ENCODE results near the gene NANP.
A peak's percentile ranks its signal among the peaks of the same experiment; 100 is the strongest.
"Not testable (repeated sequence)": the region's sequence is repeated elsewhere in the genome, so short reads cannot be mapped to it uniquely, and the experiment has no call there.

The NANP gene

GRCh38 chr20:25629816-25630499 lies 6.1 kb upstream of the NANP start:
- H3K27me3 ChIP-seq (ENCODE audit: control insufficient read depth, insufficient read depth, low read length), result no peaks in the 10 kb centered on the region

GRCh38 chr20:25626779-25627178 lies 3.0 kb upstream of the NANP start:
- Histone ChIP-seq H3K4me3 (ENCODE audit: low read length) (no peak overlapping the region), H3K4me1 (ENCODE audit: control insufficient read depth, insufficient read depth, low read length) (peaks cover 5% of the 10 kb centered on the region), H3K9ac (ENCODE audit: low read length) (no peak overlapping the region), H3K36me3 (ENCODE audit: control insufficient read depth, insufficient read depth, low read length) (no peaks in the 10 kb centered on the region), H3K27me3 (ENCODE audit: control insufficient read depth, insufficient read depth, low read length) (no peaks in the 10 kb centered on the region), H3K9me3 (ENCODE audit: control insufficient read depth, low read length) (no peaks in the 10 kb centered on the region)

More at GRCh38 chr20:25629816-25630499, 6.1 kb upstream of the NANP start:
- H3K36me3 ChIP-seq (ENCODE audit: control insufficient read depth, insufficient read depth, low read length), result no peaks in the 10 kb centered on the region
- no peaks in the 10 kb centered on the region for H3K4me1 ChIP-seq (ENCODE audit: control insufficient read depth, insufficient read depth, low read length)
- H3K4me3 ChIP-seq (ENCODE audit: low read length), result no peak overlapping the region
- H3K9me3 ChIP-seq (ENCODE audit: control insufficient read depth, low read length), result no peaks in the 10 kb centered on the region
- H3K9ac ChIP-seq (ENCODE audit: low read length), result no peak overlapping the region

- H3K36me3 ChIP-seq (ENCODE audit: control insufficient read depth, insufficient read depth, low read length), result no peaks in the 10 kb centered on the region
- peaks cover 8% of the 10 kb centered on the region for H3K4me1 ChIP-seq (ENCODE audit: control insufficient read depth, insufficient read depth, low read length)
- peak overlapping the region; percentile 94 for H3K9ac ChIP-seq (ENCODE audit: low read length)
- H3K9me3 ChIP-seq (ENCODE audit: control insufficient read depth, low read length), result no peaks in the 10 kb centered on the region
- peak overlapping the region; percentile 88 for H3K4me3 ChIP-seq (ENCODE audit: low read length)
- H3K27me3 ChIP-seq (ENCODE audit: control insufficient read depth, insufficient read depth, low read length), result no peaks in the 10 kb centered on the region
These were observed 706 bp upstream of the NANP start for GRCh38 chr20:25624500-25624939.

GRCh38 chr20:25623225-25623735 lies 534 bp downstream of the NANP start:
- Histone ChIP-seq H3K9ac (ENCODE audit: low read length) (peak overlapping the region; percentile 94), H3K9me3 (ENCODE audit: control insufficient read depth, low read length) (no peaks in the 10 kb centered on the region), H3K27me3 (ENCODE audit: control insufficient read depth, insufficient read depth, low read length) (no peaks in the 10 kb centered on the region), H3K4me1 (ENCODE audit: control insufficient read depth, insufficient read depth, low read length) (peaks cover 9% of the 10 kb centered on the region), H3K4me3 (ENCODE audit: low read length) (peak overlapping the region; percentile 88), H3K36me3 (ENCODE audit: control insufficient read depth, insufficient read depth, low read length) (no peaks in the 10 kb centered on the region)

DNA sequence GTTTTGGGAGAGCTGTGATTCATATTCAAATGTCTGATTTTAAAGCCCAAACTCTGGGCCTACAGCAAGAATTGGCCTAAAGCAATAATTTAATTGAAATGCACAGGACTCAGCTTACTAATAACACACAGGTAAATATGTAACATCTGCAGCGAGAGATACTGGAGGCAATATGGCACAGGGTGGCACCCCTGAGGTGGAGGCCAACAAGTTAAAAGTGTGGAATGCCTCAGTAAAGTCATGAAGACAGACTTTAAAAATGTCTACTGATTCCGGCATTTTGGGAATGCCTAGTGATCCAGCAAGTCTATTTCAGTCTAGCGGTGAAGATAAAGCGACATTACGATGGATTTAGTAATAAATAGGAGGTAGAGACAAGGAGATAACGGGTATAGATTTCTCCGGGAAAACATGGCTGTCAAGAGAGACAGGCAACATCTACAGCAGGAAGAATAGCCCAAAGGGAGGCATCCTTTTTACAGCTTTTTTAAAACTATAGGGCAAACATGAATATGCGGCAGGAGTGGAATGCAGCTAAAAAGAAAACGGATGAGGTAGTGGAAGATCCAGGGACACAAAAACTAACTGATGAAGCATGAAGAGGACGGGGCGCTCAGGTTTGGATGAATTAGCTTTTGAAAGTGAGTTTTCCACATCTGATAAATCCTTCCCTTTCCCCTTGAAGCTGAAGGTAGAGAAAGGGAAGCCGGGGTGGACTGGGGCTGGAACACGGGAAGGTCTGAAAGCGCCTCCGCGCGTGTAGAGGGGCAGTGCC lies 1.2 kb downstream of the NANP start:
- H3K27me3 ChIP-seq (ENCODE audit: control insufficient read depth, insufficient read depth, low read length), result no peaks in the 10 kb centered on the region
- H3K4me1 ChIP-seq (ENCODE audit: control insufficient read depth, insufficient read depth, low read length), result peaks cover 9% of the 10 kb centered on the region
- H3K4me3 ChIP-seq (ENCODE audit: low read length), result peak overlapping the region; percentile 88
- no peaks in the 10 kb centered on the region for H3K9me3 ChIP-seq (ENCODE audit: control insufficient read depth, low read length)
- no peaks in the 10 kb centered on the region for H3K36me3 ChIP-seq (ENCODE audit: control insufficient read depth, insufficient read depth, low read length)
- H3K9ac ChIP-seq (ENCODE audit: low read length), result peak overlapping the region; percentile 94

- H3K4me1 ChIP-seq (ENCODE audit: control insufficient read depth, insufficient read depth, low read length), result peaks cover 9% of the 10 kb centered on the region
- no peaks in the 10 kb centered on the region for H3K36me3 ChIP-seq (ENCODE audit: control insufficient read depth, insufficient read depth, low read length)
- H3K9me3 ChIP-seq (ENCODE audit: control insufficient read depth, low read length), result no peaks in the 10 kb centered on the region
- H3K27me3 ChIP-seq (ENCODE audit: control insufficient read depth, insufficient read depth, low read length), result no peaks in the 10 kb centered on the region
- no peak overlapping the region for H3K4me3 ChIP-seq (ENCODE audit: low read length)
- no peak overlapping the region for H3K9ac ChIP-seq (ENCODE audit: low read length)
These were observed 1.8 kb downstream of the NANP start for GRCh38 chr20:25622049-25622448.

DNA sequence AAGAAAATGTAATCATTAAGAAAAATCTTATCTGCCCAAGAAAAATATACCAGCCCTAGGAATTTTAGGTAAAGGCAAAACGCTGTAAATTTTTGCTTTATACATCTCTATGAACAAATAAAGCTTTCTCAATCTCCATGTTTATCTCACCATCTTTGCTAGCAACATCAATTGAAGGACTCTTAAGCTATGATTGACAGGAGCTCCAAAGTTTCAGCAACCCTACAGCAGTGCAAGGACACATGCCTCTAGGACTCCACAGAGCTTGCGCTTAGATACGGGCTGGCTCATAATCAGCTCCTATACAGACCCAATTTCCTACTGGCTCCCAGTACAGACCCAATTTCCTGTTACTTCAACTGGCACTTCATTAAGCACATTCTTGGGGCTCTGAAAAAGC lies 4.3 kb downstream of the NANP start:
- H3K9me3 ChIP-seq (ENCODE audit: control insufficient read depth, low read length), result no peaks in the 10 kb centered on the region
- H3K36me3 ChIP-seq (ENCODE audit: control insufficient read depth, insufficient read depth, low read length), result no peaks in the 10 kb centered on the region
- no peak overlapping the region for H3K4me3 ChIP-seq (ENCODE audit: low read length)
- H3K9ac ChIP-seq (ENCODE audit: low read length), result no peak overlapping the region
- H3K27me3 ChIP-seq (ENCODE audit: control insufficient read depth, insufficient read depth, low read length), result no peaks in the 10 kb centered on the region
- peaks cover 7% of the 10 kb centered on the region for H3K4me1 ChIP-seq (ENCODE audit: control insufficient read depth, insufficient read depth, low read length)

DNA sequence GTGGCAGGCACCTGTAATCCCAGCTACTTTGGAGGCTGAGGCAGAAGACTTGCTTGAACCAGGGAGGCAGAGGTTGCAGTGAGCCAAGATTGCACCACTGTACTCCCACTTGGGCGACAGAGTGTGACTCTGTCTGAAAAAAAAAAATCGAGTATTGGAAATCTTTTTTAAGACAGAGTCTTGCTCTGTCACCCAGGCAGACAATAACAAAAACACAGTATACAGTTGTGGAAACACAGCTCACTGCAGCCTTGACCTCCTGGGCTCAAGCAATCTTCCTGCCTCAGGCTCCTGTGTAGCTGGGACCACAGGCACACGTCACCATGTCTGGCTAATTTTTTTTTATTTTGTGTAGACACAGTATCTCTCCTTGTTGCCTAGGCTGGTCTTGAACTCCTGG lies 15.0 kb downstream of the NANP start:
- no peak overlapping the region for H3K9ac ChIP-seq (ENCODE audit: low read length)
- no peaks in the 10 kb centered on the region for H3K9me3 ChIP-seq (ENCODE audit: control insufficient read depth, low read length)
- no peaks in the 10 kb centered on the region for H3K4me1 ChIP-seq (ENCODE audit: control insufficient read depth, insufficient read depth, low read length)
- H3K4me3 ChIP-seq (ENCODE audit: low read length), result no peak overlapping the region
- H3K27me3 ChIP-seq (ENCODE audit: control insufficient read depth, insufficient read depth, low read length), result no peaks in the 10 kb centered on the region
- no peaks in the 10 kb centered on the region for H3K36me3 ChIP-seq (ENCODE audit: control insufficient read depth, insufficient read depth, low read length)

GRCh38 chr20:25606094-25606695 lies 17.6 kb downstream of the NANP start:
- Histone ChIP-seq H3K27me3 (ENCODE audit: control insufficient read depth, insufficient read depth, low read length) (no peaks in the 10 kb centered on the region), H3K4me1 (ENCODE audit: control insufficient read depth, insufficient read depth, low read length) (no peaks in the 10 kb centered on the region), H3K9me3 (ENCODE audit: control insufficient read depth, low read length) (no peaks in the 10 kb centered on the region), H3K36me3 (ENCODE audit: control insufficient read depth, insufficient read depth, low read length) (no peaks in the 10 kb centered on the region), H3K9ac (ENCODE audit: low read length) (no peak overlapping the region), H3K4me3 (ENCODE audit: low read length) (no peak overlapping the region)

GRCh38 chr20:25605148-25605547 lies 18.7 kb downstream of the NANP start:
- Histone ChIP-seq H3K27me3 (ENCODE audit: control insufficient read depth, insufficient read depth, low read length) (no peaks in the 10 kb centered on the region), H3K9me3 (ENCODE audit: control insufficient read depth, low read length) (no peaks in the 10 kb centered on the region), H3K36me3 (ENCODE audit: control insufficient read depth, insufficient read depth, low read length) (no peaks in the 10 kb centered on the region), H3K9ac (ENCODE audit: low read length) (no peak overlapping the region), H3K4me1 (ENCODE audit: control insufficient read depth, insufficient read depth, low read length) (no peaks in the 10 kb centered on the region), H3K4me3 (ENCODE audit: low read length) (no peak overlapping the region)

- no peak overlapping the region for H3K4me3 ChIP-seq (ENCODE audit: low read length)
These were observed 19.2 kb downstream of the NANP start for GRCh38 chr20:25604611-25605010.

DNA sequence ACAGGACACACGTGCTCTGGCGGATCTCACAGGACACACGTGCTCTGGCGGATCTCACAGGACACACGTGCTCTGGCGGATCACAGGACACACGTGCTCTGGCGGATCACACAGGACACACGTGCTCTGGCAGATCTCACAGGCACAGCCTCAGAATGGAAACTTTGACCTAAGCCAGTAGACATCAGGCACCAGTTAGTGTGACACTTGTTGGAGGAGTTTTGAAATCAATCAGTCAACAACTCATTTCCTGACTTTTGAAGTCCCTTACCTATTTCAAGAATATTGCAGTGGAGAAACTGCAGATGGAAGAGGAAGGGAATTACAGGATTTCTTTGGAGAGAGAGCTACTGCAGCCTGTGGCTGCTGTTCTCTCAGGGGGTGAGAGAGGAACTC lies 20.9 kb downstream of the NANP start:
- not testable (repeated sequence) for H3K9ac ChIP-seq (ENCODE audit: low read length); H3K9me3 ChIP-seq (ENCODE audit: control insufficient read depth, low read length); H3K27me3 ChIP-seq (ENCODE audit: control insufficient read depth, insufficient read depth, low read length); H3K4me3 ChIP-seq (ENCODE audit: low read length); H3K4me1 ChIP-seq (ENCODE audit: control insufficient read depth, insufficient read depth, low read length); H3K36me3 ChIP-seq (ENCODE audit: control insufficient read depth, insufficient read depth, low read length)

More at GRCh38 chr20:25604611-25605010, 19.2 kb downstream of the NANP start:
- Histone ChIP-seq H3K9ac (ENCODE audit: low read length) (no peak overlapping the region), H3K4me1 (ENCODE audit: control insufficient read depth, insufficient read depth, low read length) (no peaks in the 10 kb centered on the region), H3K36me3 (ENCODE audit: control insufficient read depth, insufficient read depth, low read length) (no peaks in the 10 kb centered on the region), H3K9me3 (ENCODE audit: control insufficient read depth, low read length) (no peaks in the 10 kb centered on the region), H3K27me3 (ENCODE audit: control insufficient read depth, insufficient read depth, low read length) (no peaks in the 10 kb centered on the region)
